GM21381 (cell line): ENCODE results near the gene TEKTIP1.

Experiments used
- ATAC-seq: cut with Tn5 transposase; IDR thresholded peaks from one replicate; pipeline ENCODE4 v1.9.1; 2021; ENCODE audit warnings: mild to moderate bottlenecking, moderate library complexity; ENCODE audit not compliant: unreplicated experiment

Gene TEKTIP1

GRCh38 chr19:3538965-3539755 lies at the start of gene TEKTIP1:
TSS of gene TEKTIP1 (plus strand) at chr19:3539174. CDS start at chr19:3539178, 4 bp downstream.
- no peak for ATAC-seq

- ATAC-seq: no peak
These were observed 47.4 kb upstream of the TEKTIP1 start for GRCh38 chr19:3491396-3492119.

- ATAC-seq: no peak
These were observed 46.7 kb upstream of the TEKTIP1 start for GRCh38 chr19:3492131-3492839.

GRCh38 chr19:3492919-3493318 lies 46.1 kb upstream of the TEKTIP1 start:
- no peak for ATAC-seq

- no peak for ATAC-seq
These were observed 45.3 kb upstream of the TEKTIP1 start for GRCh38 chr19:3493651-3494050.

GRCh38 chr19:3494051-3494450 lies 44.9 kb upstream of the TEKTIP1 start:
- ATAC-seq: no peak

GRCh38 chr19:3494559-3494958 lies 44.4 kb upstream of the TEKTIP1 start:
- ATAC-seq: no peak

GRCh38 chr19:3496392-3497273 lies 42.3 kb upstream of the TEKTIP1 start:
- ATAC-seq: no peak

- ATAC-seq: no peak
These were observed 41.0 kb upstream of the TEKTIP1 start for GRCh38 chr19:3497757-3498520.

GRCh38 chr19:3499738-3500428 lies 39.1 kb upstream of the TEKTIP1 start:
- ATAC-seq: no peak

- ATAC-seq: peak; percentile 86
These were observed 38.4 kb upstream of the TEKTIP1 start, which contains the start of gene DOHH for GRCh38 chr19:3500429-3501101. TSS of gene DOHH (minus strand) at chr19:3500674. CDS start at chr19:3496814, 3,860 bp downstream.

- no peak for ATAC-seq
These were observed 37.2 kb upstream of the TEKTIP1 start for GRCh38 chr19:3501780-3502179.

GRCh38 chr19:3503036-3503572 lies 35.9 kb upstream of the TEKTIP1 start:
- no peak for ATAC-seq

- no peak for ATAC-seq
These were observed 34.2 kb upstream of the TEKTIP1 start for GRCh38 chr19:3504735-3505134.

- peak; percentile 88 for ATAC-seq
These were observed 33.2 kb upstream of the TEKTIP1 start, which contains the start of gene FZR1 for GRCh38 chr19:3505598-3506383. TSS of gene FZR1 (plus strand) at chr19:3506311. CDS start at chr19:3522990, 16,679 bp downstream.

- peak; percentile 7 for ATAC-seq
These were observed 32.3 kb upstream of the TEKTIP1 start for GRCh38 chr19:3506384-3507340.
